ENCODE measurements around the gene ITGAL. TPM values are rescaled to one million over a fixed set of nuclear protein-coding genes. Genes with fewer than 3 reads are reported as not detected.
A peak's percentile ranks its signal among the peaks of the same experiment; 100 is the strongest.

Gene ITGAL
- total RNA-seq, 1 donor, result 0.36 TPM

DNA sequence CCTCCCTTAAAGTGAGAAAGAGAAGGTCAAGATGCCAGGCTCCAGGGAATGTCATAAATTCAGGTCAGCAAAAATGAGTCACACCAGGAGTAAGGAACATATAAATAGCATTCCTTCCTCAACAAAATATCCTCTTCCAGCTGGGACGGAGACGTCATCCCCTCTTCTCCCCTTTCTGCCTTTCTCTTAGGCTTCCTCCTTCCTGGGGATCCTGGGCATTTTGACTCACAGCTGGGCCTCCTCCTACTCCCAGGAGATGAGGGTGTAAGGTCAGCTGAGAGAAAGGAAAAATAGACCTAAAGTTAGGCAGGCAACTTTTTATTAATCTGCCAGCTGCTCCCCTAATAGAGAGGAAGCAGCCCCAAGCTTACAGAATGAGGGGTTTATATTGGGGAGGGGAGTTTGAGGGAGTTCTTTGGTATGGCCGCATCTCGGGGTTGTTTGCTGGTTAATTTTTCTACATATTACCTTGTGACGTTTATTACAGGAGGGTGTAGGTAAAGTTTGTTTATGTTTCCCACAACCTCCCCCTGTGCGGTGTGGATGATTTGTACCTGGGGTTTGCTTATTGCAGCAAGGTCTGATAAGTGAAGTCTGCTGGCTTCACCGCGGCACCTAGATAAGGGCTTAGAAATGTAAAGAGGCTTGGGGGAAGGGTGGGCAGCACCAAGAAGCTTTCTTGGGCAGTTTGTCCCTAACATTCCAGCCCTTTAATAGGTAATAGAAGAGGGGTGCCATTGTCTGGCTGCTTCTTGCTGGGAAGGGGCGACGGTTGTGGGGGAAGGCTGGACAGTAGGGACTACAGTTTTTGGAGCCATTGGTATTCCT lies 69.2 kb downstream of the ITGAL start:
- no peak overlapping the region for H3K4me3 ChIP-seq (ENCODE audit: insufficient read depth, low read length)
- H2AFZ ChIP-seq (ENCODE audit: low read length), result peak overlapping the region; percentile 77
- TF ChIP-seq, protein P1, sequence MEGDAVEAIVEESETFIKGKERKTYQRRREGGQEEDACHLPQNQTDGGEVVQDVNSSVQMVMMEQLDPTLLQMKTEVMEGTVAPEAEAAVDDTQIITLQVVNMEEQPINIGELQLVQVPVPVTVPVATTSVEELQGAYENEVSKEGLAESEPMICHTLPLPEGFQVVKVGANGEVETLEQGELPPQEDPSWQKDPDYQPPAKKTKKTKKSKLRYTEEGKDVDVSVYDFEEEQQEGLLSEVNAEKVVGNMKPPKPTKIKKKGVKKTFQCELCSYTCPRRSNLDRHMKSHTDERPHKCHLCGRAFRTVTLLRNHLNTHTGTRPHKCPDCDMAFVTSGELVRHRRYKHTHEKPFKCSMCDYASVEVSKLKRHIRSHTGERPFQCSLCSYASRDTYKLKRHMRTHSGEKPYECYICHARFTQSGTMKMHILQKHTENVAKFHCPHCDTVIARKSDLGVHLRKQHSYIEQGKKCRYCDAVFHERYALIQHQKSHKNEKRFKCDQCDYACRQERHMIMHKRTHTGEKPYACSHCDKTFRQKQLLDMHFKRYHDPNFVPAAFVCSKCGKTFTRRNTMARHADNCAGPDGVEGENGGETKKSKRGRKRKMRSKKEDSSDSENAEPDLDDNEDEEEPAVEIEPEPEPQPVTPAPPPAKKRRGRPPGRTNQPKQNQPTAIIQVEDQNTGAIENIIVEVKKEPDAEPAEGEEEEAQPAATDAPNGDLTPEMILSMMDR (IDR thresholded peaks at IDR 0.05; ENCODE audit: extremely low read depth, low read depth, low read length), result no peak

DNA sequence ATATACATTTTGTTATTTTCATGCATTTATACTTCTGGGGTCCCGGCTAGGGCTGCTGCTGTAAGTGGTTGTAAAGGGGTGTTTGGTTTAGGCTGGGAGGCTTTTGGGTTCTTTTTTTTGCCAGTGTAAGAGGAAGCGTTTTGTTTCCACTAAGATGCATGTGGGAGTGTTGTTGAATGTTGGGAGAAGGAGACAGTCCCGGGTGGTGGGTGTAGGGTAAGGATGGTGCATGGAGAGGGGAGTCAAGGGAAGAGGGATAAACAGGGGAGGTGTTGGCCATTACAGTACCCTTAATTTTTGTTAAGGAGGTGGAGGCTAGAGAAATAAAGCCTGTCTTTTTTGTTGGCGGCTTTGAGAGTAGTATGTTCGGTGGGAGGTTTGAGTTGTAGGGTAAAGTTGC lies 70.5 kb downstream of the ITGAL start:
- Histone ChIP-seq H3K36me3 (ENCODE audit: insufficient read depth, low read length) (no peaks in the 10 kb centered on the region), H3K9me3 (ENCODE audit: low read depth, low read length) (no peaks in the 10 kb centered on the region), H3K4me1 (ENCODE audit: insufficient read depth, low read length) (peaks cover 12% of the 10 kb centered on the region), H3K4me2 (ENCODE audit: insufficient read depth, low read length) (no peak overlapping the region), H4K20me1 (ENCODE audit: insufficient read depth, low read length) (no peaks in the 10 kb centered on the region), H3K27me3 (ENCODE audit: insufficient read depth, low read length) (no peaks in the 10 kb centered on the region), H2AFZ (ENCODE audit: low read length) (no peak overlapping the region), H3K79me2 (ENCODE audit: insufficient read depth, low read length) (no peaks in the 10 kb centered on the region), H3K27ac (ENCODE audit: low read depth, low read length) (no peak overlapping the region), H3K4me3 (ENCODE audit: insufficient read depth, low read length) (no peak overlapping the region)
- TF ChIP-seq, protein P1 (IDR thresholded peaks at IDR 0.05; ENCODE audit: extremely low read depth, low read depth, low read length), result no peak
- no peak for DNase-seq (ENCODE audit: insufficient read length, low spot score, missing footprints)

More for the DNA sequence above, 69.2 kb downstream of the ITGAL start:
- Histone ChIP-seq H3K4me2 (ENCODE audit: insufficient read depth, low read length) (peak overlapping the region; percentile 51), H3K4me1 (ENCODE audit: insufficient read depth, low read length) (peaks cover 12% of the 10 kb centered on the region), H3K9me3 (ENCODE audit: low read depth, low read length) (no peaks in the 10 kb centered on the region), H3K27me3 (ENCODE audit: insufficient read depth, low read length) (no peaks in the 10 kb centered on the region), H3K36me3 (ENCODE audit: insufficient read depth, low read length) (no peaks in the 10 kb centered on the region), H3K27ac (ENCODE audit: low read depth, low read length) (peak overlapping the region; percentile 48), H4K20me1 (ENCODE audit: insufficient read depth, low read length) (no peaks in the 10 kb centered on the region), H3K79me2 (ENCODE audit: insufficient read depth, low read length) (no peaks in the 10 kb centered on the region)
- peak; percentile 97 for DNase-seq (ENCODE audit: insufficient read length, low spot score, missing footprints)

DNA sequence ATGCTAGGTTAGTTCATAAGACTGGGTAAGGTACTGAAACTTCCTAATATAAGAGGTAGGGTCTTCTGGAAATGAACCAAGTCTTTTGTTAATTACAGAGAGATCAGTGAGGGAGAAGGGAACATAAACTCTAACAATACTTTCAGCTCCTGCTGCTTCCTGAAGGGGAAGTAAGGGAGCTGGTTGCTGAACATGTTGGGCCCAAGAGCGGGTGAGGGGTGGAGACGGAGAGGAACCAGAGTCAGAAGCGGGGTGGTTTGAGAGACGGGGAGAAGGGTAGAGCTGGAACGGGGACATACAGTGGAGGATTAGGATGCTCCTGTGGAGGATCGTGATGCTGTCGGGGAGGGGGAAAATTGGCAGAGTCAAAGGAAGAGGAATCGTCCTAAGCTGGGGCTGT lies 73.6 kb downstream of the ITGAL start:
- Histone ChIP-seq H4K20me1 (ENCODE audit: insufficient read depth, low read length) (no peaks in the 10 kb centered on the region), H3K9me3 (ENCODE audit: low read depth, low read length) (no peaks in the 10 kb centered on the region), H3K27me3 (ENCODE audit: insufficient read depth, low read length) (no peaks in the 10 kb centered on the region), H3K36me3 (ENCODE audit: insufficient read depth, low read length) (no peaks in the 10 kb centered on the region), H3K27ac (ENCODE audit: low read depth, low read length) (no peak overlapping the region), H3K79me2 (ENCODE audit: insufficient read depth, low read length) (no peaks in the 10 kb centered on the region), H3K4me1 (ENCODE audit: insufficient read depth, low read length) (peaks cover 13% of the 10 kb centered on the region), H2AFZ (ENCODE audit: low read length) (no peak overlapping the region), H3K4me3 (ENCODE audit: insufficient read depth, low read length) (no peak overlapping the region), H3K4me2 (ENCODE audit: insufficient read depth, low read length) (no peak overlapping the region)
- TF ChIP-seq, protein P1 (IDR thresholded peaks at IDR 0.05; ENCODE audit: extremely low read depth, low read depth, low read length), result no peak
- no peak for DNase-seq (ENCODE audit: insufficient read length, low spot score, missing footprints)

DNA sequence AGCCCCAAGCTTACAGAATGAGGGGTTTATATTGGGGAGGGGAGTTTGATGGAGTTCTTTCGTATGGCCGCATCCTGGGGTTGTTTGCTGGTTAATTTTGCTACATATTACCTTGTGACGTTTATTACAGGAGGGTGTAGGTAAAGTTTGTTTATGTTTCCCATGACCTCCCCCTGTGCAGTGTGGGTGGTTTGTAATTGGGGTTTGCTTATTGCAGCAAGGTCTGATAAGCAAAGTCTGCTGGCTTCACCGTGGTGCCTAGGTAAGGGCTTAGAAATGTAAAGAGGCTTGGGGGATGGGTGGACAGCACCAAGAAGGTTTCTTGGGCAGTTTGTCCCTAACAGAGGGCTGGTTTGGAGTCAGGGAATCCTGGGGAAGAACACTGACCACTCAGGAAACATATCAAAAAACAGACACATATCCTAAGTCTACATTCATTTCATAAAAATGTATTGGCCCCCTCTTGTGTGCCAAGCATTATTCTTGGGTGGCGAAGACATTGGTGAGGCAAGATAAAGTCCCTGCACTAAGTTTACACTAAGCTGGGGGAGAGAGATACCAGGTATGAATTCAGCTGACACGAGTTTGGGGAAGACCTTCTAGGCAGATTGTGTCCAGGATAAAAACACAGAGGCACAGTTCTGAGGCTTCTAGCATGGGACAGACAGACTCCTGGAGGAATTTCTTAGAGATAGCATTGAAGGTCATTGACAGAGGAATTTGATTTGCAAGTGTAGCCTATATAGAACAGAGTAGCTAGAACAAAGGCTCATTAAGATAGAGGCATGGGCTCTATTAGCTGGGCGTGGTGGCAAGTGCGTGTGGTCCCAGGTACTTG lies 76.1 kb downstream of the ITGAL start:
- Histone ChIP-seq H3K4me3 (ENCODE audit: insufficient read depth, low read length) (no peak overlapping the region), H3K36me3 (ENCODE audit: insufficient read depth, low read length) (peaks cover under 1% of the 10 kb centered on the region), H3K79me2 (ENCODE audit: insufficient read depth, low read length) (no peaks in the 10 kb centered on the region), H2AFZ (ENCODE audit: low read length) (no peak overlapping the region), H3K4me2 (ENCODE audit: insufficient read depth, low read length) (no peak overlapping the region), H3K27ac (ENCODE audit: low read depth, low read length) (no peak overlapping the region), H4K20me1 (ENCODE audit: insufficient read depth, low read length) (no peaks in the 10 kb centered on the region), H3K9me3 (ENCODE audit: low read depth, low read length) (no peaks in the 10 kb centered on the region), H3K4me1 (ENCODE audit: insufficient read depth, low read length) (peaks cover 2% of the 10 kb centered on the region), H3K27me3 (ENCODE audit: insufficient read depth, low read length) (no peaks in the 10 kb centered on the region)
- TF ChIP-seq, protein P1 (IDR thresholded peaks at IDR 0.05; ENCODE audit: extremely low read depth, low read depth, low read length), result no peak
- DNase-seq (ENCODE audit: insufficient read length, low spot score, missing footprints), result no peak
